ENCODE results near the gene TTLL11.

GRCh38 chr9:121842612-121842978 lies 250.5 kb downstream of the TTLL11 start:
- TF ChIP-seq CTCF (IDR thresholded peaks at IDR 0.05) (no peak), POLR2A (IDR thresholded peaks at IDR 0.05) (no peak)

All from gastroesophageal sphincter (tissue), 3 donors.